ENCODE measurements around the gene SDSL. TPM values are rescaled to one million over a fixed set of nuclear protein-coding genes. Genes with fewer than 3 reads are reported as not detected.

The SDSL gene
- total and polyA plus RNA-seq, 8 donors = 5.4 to 14.2 (median 9.6) TPM

GRCh38 chr12:113378291-113378690 is 43.9 kb upstream of the SDSL start:
- FAIRE-seq = no peak
- peaks cover 0 to 23% (median 5%) of the 10 kb centered on the region in 3 donors for H3K36me3 ChIP-seq
- TF ChIP-seq CTCF (IDR thresholded peaks at IDR 0.05) = no peak
- no peak for DNase-seq
- no peaks in the 10 kb centered on the region for H3K9me3 ChIP-seq
- no peaks in the 10 kb centered on the region for H3K27me3 ChIP-seq
- no peak overlapping the region for H3K4me3 ChIP-seq
- ATAC-seq = no peak
- intact Hi-C loops (cut with DNase I) = no loop called here
- WGBS, 2 donors = 88 to 96% methylated on average over 3 of the region's 3 CpGs
- no peaks in the 10 kb centered on the region for H3K4me1 ChIP-seq
- H3K27ac ChIP-seq = no peak overlapping the region

GRCh38 chr12:113381220-113381619 is 41.0 kb upstream of the SDSL start:
- intact Hi-C loops (cut with DNase I) = no loop called here
- Histone ChIP-seq H3K27ac (no peak overlapping the region), H3K4me3 (no peak overlapping the region), H3K27me3 (no peaks in the 10 kb centered on the region), H3K4me1 (no peaks in the 10 kb centered on the region), H3K9me3 (no peaks in the 10 kb centered on the region), H3K36me3 (peaks cover 0 to 24% (median 5%) of the 10 kb centered on the region in 3 donors)
- DNase-seq (no peak), ATAC-seq (no peak), FAIRE-seq (no peak)
- TF ChIP-seq CTCF (IDR thresholded peaks at IDR 0.05) = no peak
- 87 to 89% methylated on average over 11 of the region's 11 CpGs for WGBS, 2 donors

GRCh38 chr12:113382206-113382605 is 40.0 kb upstream of the SDSL start:
- Histone ChIP-seq H3K9me3 (no peaks in the 10 kb centered on the region), H3K27me3 (no peaks in the 10 kb centered on the region), H3K4me1 (no peaks in the 10 kb centered on the region), H3K36me3 (peaks cover 0 to 18% (median 5%) of the 10 kb centered on the region in 3 donors), H3K4me3 (no peak overlapping the region), H3K27ac (no peak overlapping the region)
- DNase-seq (no peak), FAIRE-seq (no peak), ATAC-seq (no peak)
- 96% methylated on average over 4 of the region's 4 CpGs for WGBS, 2 donors
- TF ChIP-seq CTCF (IDR thresholded peaks at IDR 0.05) = no peak
- intact Hi-C loops (cut with DNase I) = no loop called here

- no peak overlapping the region for H3K4me3 ChIP-seq
- no peak for FAIRE-seq
- ATAC-seq = no peak
- WGBS, 2 donors = 91 to 95% methylated on average over 14 of the region's 14 CpGs
- no peak for DNase-seq
- TF ChIP-seq CTCF (IDR thresholded peaks at IDR 0.05) = no peak
- no peaks in the 10 kb centered on the region for H3K4me1 ChIP-seq
- H3K27ac ChIP-seq = no peak overlapping the region
- H3K36me3 ChIP-seq = peaks cover 0 to 24% (median 5%) of the 10 kb centered on the region in 3 donors
- intact Hi-C loops (cut with DNase I) = no loop called here
- H3K9me3 ChIP-seq = no peaks in the 10 kb centered on the region
- H3K27me3 ChIP-seq = no peaks in the 10 kb centered on the region
Observed at GRCh38 chr12:113384778-113385177, 37.4 kb upstream of the SDSL start.

- no peaks in the 10 kb centered on the region for H3K9me3 ChIP-seq
- FAIRE-seq (no peak), DNase-seq (no peak), ATAC-seq (no peak)
- peaks cover 0 to 21% (median 5%) of the 10 kb centered on the region in 3 donors for H3K36me3 ChIP-seq
- H3K27ac ChIP-seq = no peak overlapping the region
- no peaks in the 10 kb centered on the region for H3K27me3 ChIP-seq
- TF ChIP-seq CTCF (IDR thresholded peaks at IDR 0.05) = no peak
- H3K4me3 ChIP-seq = no peak overlapping the region
- WGBS, 2 donors = 92 to 97% methylated on average over 6 of the region's 6 CpGs
- H3K4me1 ChIP-seq = no peaks in the 10 kb centered on the region
- intact Hi-C loops (cut with DNase I) = no loop called here
Observed at GRCh38 chr12:113385282-113385882, 36.8 kb upstream of the SDSL start.
